K562 treated with DMSO at 1 percent for 4 hours (cell line): ENCODE results near the gene SMAD5. TPM values are rescaled to one million over a fixed set of nuclear protein-coding genes. Genes with fewer than 3 reads are reported as not detected.

ENCODE experiments used
- total RNA-seq: library from RNA; unstranded; fragments of 300-600 nt; gene quantifications from 2 replicates; pipeline ENCODE4 v1.2.3, GENCODE V29; 2022; ENCODE audit not compliant: insufficient read depth

The SMAD5 gene
- 12.0 and 13.5 TPM in 2 replicates for total RNA-seq

GRCh38 chr5:136132557-136133221, at the start of gene SMAD5:
SMAD5 (plus strand) TSS chr5:136132845; CDS start chr5:136153761, 20,916 bp downstream.

GRCh38 chr5:136192526-136193321, 60.1 kb downstream of the SMAD5 start, which contains the start of gene SMIM32:
SMIM32 (minus strand) TSS chr5:136193162; CDS start chr5:136192524, 638 bp downstream.

Other genes with a start within 250 kb of the SMAD5 start
- gene IL9, start 237.0 kb upstream of the SMAD5 start, total RNA-seq = not detected in 2 replicates
- gene LECT2, start 177.9 kb upstream of the SMAD5 start, total RNA-seq = not detected in 2 replicates
- not detected in 2 replicates for gene TGFBI, start 103.9 kb upstream of the SMAD5 start, total RNA-seq
- gene SMIM32, start 60.3 kb downstream of the SMAD5 start, total RNA-seq = not detected in 2 replicates
- gene TRPC7, start 232.7 kb downstream of the SMAD5 start, total RNA-seq = not detected in 2 replicates